ENCODE data around the gene MTFR1L. TPM values are rescaled to one million over a fixed set of nuclear protein-coding genes. Genes with fewer than 3 reads are reported as not detected.

The MTFR1L gene
- total and polyA plus RNA-seq, 9 of the 15 experiments (the other 6 are each of a cell fraction or from before 2014, with no cell fraction given): 41.4 to 98.5 (median 53.7) TPM

- TF ChIP-seq ETS1 (conservative IDR thresholded peaks at IDR 0.05; ENCODE audit: control insufficient read depth, low read depth, low read length): peak; percentile 87
- TF ChIP-seq MXI1 (IDR thresholded peaks at IDR 0.05; ENCODE audit: low read depth, low read length): peak; percentile 34; the same call in 1 of the 2 replicates
- TF ChIP-seq RHOXF2B (CRISPR knock-in tag; conservative IDR thresholded peaks at IDR 0.05): 0 out of 2 replicates have a peak, but pooled peaks have one; percentile 25
- peak; percentile 92 for TF ChIP-seq POLR2A (conservative IDR thresholded peaks at IDR 0.05)
- peak; percentile 87 for TF ChIP-seq PKNOX1 (IDR thresholded peaks at IDR 0.05)
- TF ChIP-seq EGR1 (conservative IDR thresholded peaks at IDR 0.05): peak; percentile 93
- peak; percentile 75 for TF ChIP-seq MEIS2 (IDR thresholded peaks at IDR 0.05; ENCODE audit: partially characterized antibody)
- TF ChIP-seq PCBP2 (IDR thresholded peaks at IDR 0.05; ENCODE audit: low read depth, low read length, poor library complexity, severe bottlenecking): no peak
- TF ChIP-seq TRIM24 (IDR thresholded peaks at IDR 0.05): no peak
- peak; percentile 20; the same call in 1 of the 2 replicates for TF ChIP-seq TCF7 (IDR thresholded peaks at IDR 0.05; ENCODE audit: borderline replicate concordance)
- TF ChIP-seq ELF1 (tag; IDR thresholded peaks at IDR 0.05): peak; percentile 85
- 0 out of 2 replicates have a peak, but pooled peaks have one; percentile 6 for TF ChIP-seq TAL1 (IDR thresholded peaks at IDR 0.05)
- TF ChIP-seq SMAD4 (CRISPR knock-in tag; conservative IDR thresholded peaks at IDR 0.05): no peak
- TF ChIP-seq MAX (CRISPR knock-in tag; IDR thresholded peaks at IDR 0.05): peak; percentile 87
- TF ChIP-seq ZNF764 (CRISPR knock-in tag; IDR thresholded peaks at IDR 0.05; ENCODE audit: low read depth): no peak; the same call in 1 of the 2 replicates
- peak; percentile 92 for TF ChIP-seq RBBP5 (IDR thresholded peaks at IDR 0.05; ENCODE audit: borderline replicate concordance, insufficient read depth, low read length, poor library complexity, severe bottlenecking)
- no peak for TF ChIP-seq STAT5A (IDR thresholded peaks at IDR 0.05; ENCODE audit: borderline replicate concordance, low read length)
- TF ChIP-seq KDM4B (IDR thresholded peaks at IDR 0.05; ENCODE audit: borderline replicate concordance in 2 of 2, low read depth in 1 of 2): peak in 1 of 2 experiments; percentile 69; a peak in 1 of 4 replicates
- no peak for TF ChIP-seq ZNF277 (CRISPR knock-in tag; IDR thresholded peaks at IDR 0.05; ENCODE audit: borderline replicate concordance)
- TF ChIP-seq BDP1 (IDR thresholded peaks at IDR 0.05; ENCODE audit: insufficient read depth, insufficient read length): no peak
- TF ChIP-seq ATF6 (CRISPR knock-in tag; IDR thresholded peaks at IDR 0.05): peak; percentile 83
- TF ChIP-seq TEAD4 (IDR thresholded peaks at IDR 0.05; ENCODE audit: low read length): no peak
- peak; percentile 66; the same call in 1 of the 2 replicates for TF ChIP-seq TEAD4 (CRISPR knock-in tag; IDR thresholded peaks at IDR 0.05; ENCODE audit: borderline replicate concordance)
Observed at GRCh38 chr1:25819491-25820246, at the start of gene MTFR1L (continued).
